GM13976 (cell line): Measurements from ENCODE around the gene FOXD1.

ENCODE experiments used
- DNase-seq: peaks from one replicate; pipeline ENCODE4 v3.0.0; 2012; ENCODE audit warnings: low spot score
- CTCF ChIP-seq: IDR thresholded peaks from 2 replicates; pipeline ENCODE4 v1.5.1; 2012; ENCODE audit warnings: borderline replicate concordance, mild to moderate bottlenecking; ENCODE audit not compliant: insufficient read depth; ENCODE audit errors: extremely low read depth, missing control alignments, control extremely low read depth
- in situ Hi-C: fragments of 300-500 bp; cut with MboI; formaldehyde crosslinking; loops from one replicate; pipeline ENCODE4 v1.12.0; 2022; ENCODE audit warnings: low sequenced_read_pairs, mixed read lengths, inconsistent platforms; ENCODE audit not compliant: unreplicated experiment

The FOXD1 gene

GRCh38 chr5:73435759-73436534 is 12.6 kb downstream of the FOXD1 start:
- DNase-seq, result no peak
- no peak for TF ChIP-seq CTCF
- in situ Hi-C loops, result no loop called here

GRCh38 chr5:73434907-73435306 is 13.7 kb downstream of the FOXD1 start:
- no peak for TF ChIP-seq CTCF
- in situ Hi-C loops, result no loop called here
- DNase-seq, result no peak

GRCh38 chr5:73434461-73434860 is 14.1 kb downstream of the FOXD1 start:
- in situ Hi-C loops, result no loop called here
- TF ChIP-seq CTCF, result no peak
- DNase-seq, result no peak

GRCh38 chr5:73433982-73434342 is 14.6 kb downstream of the FOXD1 start:
- in situ Hi-C loops, result no loop called here
- no peak for TF ChIP-seq CTCF
- no peak for DNase-seq

- in situ Hi-C loops, result no loop called here
- DNase-seq, result no peak
- TF ChIP-seq CTCF, result no peak
These were observed 15.2 kb downstream of the FOXD1 start for GRCh38 chr5:73433272-73433981.

- no peak for TF ChIP-seq CTCF
- in situ Hi-C loops, result no loop called here
- no peak for DNase-seq
These were observed 17.2 kb downstream of the FOXD1 start for GRCh38 chr5:73431204-73431851.
